Measurements from ENCODE around the gene ARHGAP35.

- TF ChIP-seq CTCF (conservative IDR thresholded peaks at IDR 0.05; ENCODE audit: low read depth in 2 of 2) (no peak), NANOG (IDR thresholded peaks at IDR 0.05; ENCODE audit: borderline replicate concordance) (no peak)
Observed at GRCh38 chr19:46886546-46887239, 25.9 kb downstream of the ARHGAP35 start.
